Measurements from ENCODE around the gene RPS26.
"Not testable (repeated sequence)": the region's sequence is repeated elsewhere in the genome, so short reads cannot be mapped to it uniquely, and the experiment has no call there.

Gene RPS26

GRCh38 chr12:56040151-56040550, 1.6 kb upstream of the RPS26 start:
- H3K27ac ChIP-seq (ENCODE audit: low read depth, low read length): no peak overlapping the region
- no peak overlapping the region for H3K4me3 ChIP-seq (ENCODE audit: low read length)
- H3K4me2 ChIP-seq (ENCODE audit: low read length): no peak overlapping the region; the same call in 1 of the 2 replicates
- TF ChIP-seq EZH2phosphoT487 (IDR thresholded peaks at IDR 0.05; ENCODE audit: borderline replicate concordance, low read length): no peak
- TF ChIP-seq CTCF (IDR thresholded peaks at IDR 0.05; ENCODE audit: low read depth, low read length, poor library complexity, severe bottlenecking): no peak
- H3K27me3 ChIP-seq (ENCODE audit: control insufficient read depth, low read length): no peaks in the 10 kb centered on the region
- H3K36me3 ChIP-seq (ENCODE audit: control insufficient read depth, low read length): peaks cover 31% of the 10 kb centered on the region
- H3K9me3 ChIP-seq (ENCODE audit: control insufficient read depth, insufficient read depth, low read length): no peaks in the 10 kb centered on the region
- peaks cover 8% of the 10 kb centered on the region; the same call in 1 of the 2 replicates for H4K20me1 ChIP-seq (ENCODE audit: control insufficient read depth, insufficient read depth, low read depth, low read length)
- H3K9me2 ChIP-seq (replicated peaks; ENCODE audit: control insufficient read depth, low read length): no peaks in the 10 kb centered on the region
- peaks cover 33% of the 10 kb centered on the region for H3F3A ChIP-seq (ENCODE audit: control insufficient read depth, insufficient read depth)
- peaks cover 30% of the 10 kb centered on the region for H3K79me2 ChIP-seq (ENCODE audit: control insufficient read depth, low read length)
- peaks cover 30% of the 10 kb centered on the region for H3K4me1 ChIP-seq (ENCODE audit: control insufficient read depth, low read length)

GRCh38 chr12:56040963-56041551, 661 bp upstream of the RPS26 start:
- peak overlapping the region; percentile 52 for H3K27ac ChIP-seq (ENCODE audit: low read depth, low read length)
- H4K20me1 ChIP-seq (ENCODE audit: control insufficient read depth, insufficient read depth, low read depth, low read length): peaks cover 8% of the 10 kb centered on the region; the same call in 1 of the 2 replicates

GRCh38 chr12:56042430-56042813, 704 bp downstream of the RPS26 start:
- Histone ChIP-seq H3K4me2 (ENCODE audit: low read length) (peak overlapping the region; percentile 80), H3F3A (ENCODE audit: control insufficient read depth, insufficient read depth) (peaks cover 51% of the 10 kb centered on the region), H3K79me2 (ENCODE audit: control insufficient read depth, low read length) (peaks cover 30% of the 10 kb centered on the region), H3K4me1 (ENCODE audit: control insufficient read depth, low read length) (peaks cover 38% of the 10 kb centered on the region), H3K4me3 (ENCODE audit: low read length) (peak overlapping the region; percentile 79), H3K27ac (ENCODE audit: low read depth, low read length) (peak overlapping the region; percentile 66), H3K36me3 (ENCODE audit: control insufficient read depth, low read length) (peaks cover 42% of the 10 kb centered on the region)
- not testable (repeated sequence) for H4K20me1 ChIP-seq (ENCODE audit: control insufficient read depth, insufficient read depth, low read depth, low read length); H3K9me3 ChIP-seq (ENCODE audit: control insufficient read depth, insufficient read depth, low read length); H3K27me3 ChIP-seq (ENCODE audit: control insufficient read depth, low read length); H3K9me2 ChIP-seq (replicated peaks; ENCODE audit: control insufficient read depth, low read length)

More at GRCh38 chr12:56040963-56041551, 661 bp upstream of the RPS26 start:
- Histone ChIP-seq H3K4me2 (ENCODE audit: low read length) (peak overlapping the region; percentile 77), H3K27me3 (ENCODE audit: control insufficient read depth, low read length) (no peaks in the 10 kb centered on the region), H3K79me2 (ENCODE audit: control insufficient read depth, low read length) (peaks cover 30% of the 10 kb centered on the region), H3F3A (ENCODE audit: control insufficient read depth, insufficient read depth) (peaks cover 42% of the 10 kb centered on the region), H3K9me3 (ENCODE audit: control insufficient read depth, insufficient read depth, low read length) (no peaks in the 10 kb centered on the region), H3K4me3 (ENCODE audit: low read length) (peak overlapping the region; percentile 76), H3K4me1 (ENCODE audit: control insufficient read depth, low read length) (peaks cover 30% of the 10 kb centered on the region), H3K9me2 (replicated peaks; ENCODE audit: control insufficient read depth, low read length) (no peaks in the 10 kb centered on the region), H3K36me3 (ENCODE audit: control insufficient read depth, low read length) (peaks cover 37% of the 10 kb centered on the region)
- TF ChIP-seq CTCF (IDR thresholded peaks at IDR 0.05; ENCODE audit: low read depth, low read length, poor library complexity, severe bottlenecking): no peak
- TF ChIP-seq EZH2phosphoT487 (IDR thresholded peaks at IDR 0.05; ENCODE audit: borderline replicate concordance, low read length): no peak

GRCh38 chr12:56042843-56043242, 1.1 kb downstream of the RPS26 start:
- H3F3A ChIP-seq (ENCODE audit: control insufficient read depth, insufficient read depth): peaks cover 51% of the 10 kb centered on the region
- no peaks in the 10 kb centered on the region for H3K9me2 ChIP-seq (replicated peaks; ENCODE audit: control insufficient read depth, low read length)
- H3K79me2 ChIP-seq (ENCODE audit: control insufficient read depth, low read length): peaks cover 30% of the 10 kb centered on the region
- peaks cover 38% of the 10 kb centered on the region for H3K4me1 ChIP-seq (ENCODE audit: control insufficient read depth, low read length)
- no peaks in the 10 kb centered on the region for H3K27me3 ChIP-seq (ENCODE audit: control insufficient read depth, low read length)
- TF ChIP-seq CTCF (IDR thresholded peaks at IDR 0.05; ENCODE audit: low read depth, low read length, poor library complexity, severe bottlenecking): no peak
- TF ChIP-seq EZH2phosphoT487 (IDR thresholded peaks at IDR 0.05; ENCODE audit: borderline replicate concordance, low read length): no peak
- H3K9me3 ChIP-seq (ENCODE audit: control insufficient read depth, insufficient read depth, low read length): no peaks in the 10 kb centered on the region
- H3K4me2 ChIP-seq (ENCODE audit: low read length): peak overlapping the region; percentile 80
- H3K36me3 ChIP-seq (ENCODE audit: control insufficient read depth, low read length): peaks cover 42% of the 10 kb centered on the region
- peak overlapping the region; percentile 66 for H3K27ac ChIP-seq (ENCODE audit: low read depth, low read length)
- peak overlapping the region; percentile 79 for H3K4me3 ChIP-seq (ENCODE audit: low read length)
- peaks cover 8% of the 10 kb centered on the region; the same call in 1 of the 2 replicates for H4K20me1 ChIP-seq (ENCODE audit: control insufficient read depth, insufficient read depth, low read depth, low read length)

Measured in DOHH2 (cell line).